ENCODE results near the gene PCNT.

- TF ChIP-seq RAD21 (conservative IDR thresholded peaks at IDR 0.05) (no peak), EP300 (conservative IDR thresholded peaks at IDR 0.05; ENCODE audit: poor library complexity, severe bottlenecking) (no peak), POLR2AphosphoS5 (IDR thresholded peaks at IDR 0.05) (no peak), CTCF (IDR thresholded peaks at IDR 0.05; ENCODE audit: poor library complexity, severe bottlenecking) (no peak), MXI1 (conservative IDR thresholded peaks at IDR 0.05; ENCODE audit: poor library complexity, severe bottlenecking) (no peak), REST (IDR thresholded peaks at IDR 0.05; ENCODE audit: borderline replicate concordance) (no peak), EZH2 (IDR thresholded peaks at IDR 0.05; ENCODE audit: borderline replicate concordance, insufficient read depth, low read length, poor library complexity, severe bottlenecking) (no peak), TAF1 (IDR thresholded peaks at IDR 0.05; ENCODE audit: low read depth) (no peak), SMC3 (conservative IDR thresholded peaks at IDR 0.05; ENCODE audit: poor library complexity) (no peak)
Observed at GRCh38 chr21:46423546-46424038, 99.6 kb downstream of the PCNT start.
